NK-92 (cell line): ENCODE measurements around the gene GHR.
"Not testable (repeated sequence)": the region's sequence is repeated elsewhere in the genome, so short reads cannot be mapped to it uniquely, and the experiment has no call there.

Source experiments
- DNase-seq: peaks from one replicate; lab custom pipeline; 2025; ENCODE audit not compliant: unreplicated experiment; lab: John Stamatoyannopoulos, UW

GHR gene

GRCh38 chr5:42566652-42567295 is 143.5 kb downstream of the GHR start:
- DNase-seq: no peak

DNA sequence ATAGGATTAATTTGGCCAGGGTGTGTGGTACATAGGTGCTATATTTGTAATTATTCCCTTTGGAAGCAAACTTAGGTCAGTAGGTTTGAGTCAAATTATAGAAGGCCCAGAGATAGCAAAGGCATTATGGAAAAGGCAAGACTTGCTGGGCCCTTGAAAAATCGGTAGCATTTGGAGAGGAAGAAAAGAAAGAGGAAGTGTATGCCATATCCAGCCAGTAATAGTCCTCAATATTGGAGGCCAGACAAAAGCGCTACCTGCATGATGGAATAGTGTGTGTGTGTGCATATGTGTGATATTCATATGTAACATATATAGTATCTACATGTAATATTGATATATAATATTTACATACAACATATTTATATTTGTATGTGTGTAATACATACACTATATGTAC is 146.1 kb downstream of the GHR start:
- DNase-seq: no peak

- DNase-seq: no peak
These were observed 146.8 kb downstream of the GHR start for GRCh38 chr5:42569953-42570548.

- no peak for DNase-seq
These were observed 148.0 kb downstream of the GHR start for GRCh38 chr5:42570966-42571960.

GRCh38 chr5:42572313-42572712 is 149.1 kb downstream of the GHR start:
- no peak for DNase-seq

GRCh38 chr5:42573386-42573785 is 150.1 kb downstream of the GHR start:
- no peak for DNase-seq

DNA sequence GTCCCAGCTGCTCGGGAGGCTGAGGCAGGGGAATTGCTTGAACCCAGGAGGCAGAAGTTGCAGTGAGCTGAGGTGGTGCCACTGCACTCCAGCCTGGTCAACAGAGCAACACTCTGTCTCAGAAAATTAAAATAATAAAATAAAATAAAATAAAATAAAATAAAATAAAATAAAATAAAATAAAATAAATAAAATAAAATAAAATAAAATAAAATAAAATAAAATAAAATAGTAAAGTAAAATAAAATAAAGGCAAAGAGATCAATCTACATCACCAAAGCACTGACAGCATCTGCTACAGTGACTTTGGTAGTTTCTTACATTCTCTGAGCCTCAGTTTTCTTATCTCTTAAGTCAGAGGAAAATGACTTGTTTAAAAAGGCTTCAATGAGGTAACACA is 152.7 kb downstream of the GHR start:
- not testable (repeated sequence) for DNase-seq

- not testable (repeated sequence) for DNase-seq
These were observed 155.7 kb downstream of the GHR start for GRCh38 chr5:42578901-42579300.

DNA sequence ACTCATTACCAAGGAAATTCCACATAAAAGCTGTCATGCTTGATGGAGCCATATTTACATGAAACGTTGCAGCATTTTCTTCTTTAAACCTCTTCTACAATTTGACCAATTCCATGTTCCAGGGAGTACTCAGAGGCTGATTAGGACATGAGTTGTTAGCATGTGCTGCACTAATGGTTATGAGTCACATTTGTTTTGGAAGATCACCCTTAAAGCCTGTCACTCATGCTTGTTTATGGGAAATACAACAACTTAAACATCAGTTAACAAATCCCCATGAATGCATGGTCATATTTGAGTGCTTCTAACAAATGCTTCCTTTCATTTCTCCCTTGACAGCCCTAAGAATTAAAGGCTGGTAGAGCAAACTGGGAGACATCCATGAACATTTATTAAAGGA is 156.1 kb downstream of the GHR start:
- no peak for DNase-seq

- no peak for DNase-seq
These were observed 158.6 kb downstream of the GHR start for GRCh38 chr5:42581845-42582244.

GRCh38 chr5:42582723-42583122 is 159.5 kb downstream of the GHR start:
- no peak for DNase-seq

DNA sequence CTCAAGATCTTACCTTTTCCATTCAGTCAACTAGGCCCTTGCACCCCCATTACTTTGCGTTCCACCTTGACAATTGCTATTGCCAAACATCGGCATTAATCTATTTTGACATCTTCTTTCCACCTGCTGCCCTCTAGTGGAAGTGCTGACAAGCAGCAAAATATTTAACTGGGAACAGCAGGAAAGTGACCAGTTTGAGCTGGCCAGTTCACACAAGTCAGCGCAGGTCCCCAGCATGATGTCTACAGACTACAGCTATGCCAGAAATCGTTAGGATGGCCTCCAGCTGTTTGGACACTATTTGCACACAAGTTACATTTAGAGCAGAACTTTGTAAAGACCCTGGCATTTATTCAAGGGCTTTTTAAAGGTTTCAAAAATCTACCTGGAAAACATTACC is 160.1 kb downstream of the GHR start:
- no peak for DNase-seq

DNA sequence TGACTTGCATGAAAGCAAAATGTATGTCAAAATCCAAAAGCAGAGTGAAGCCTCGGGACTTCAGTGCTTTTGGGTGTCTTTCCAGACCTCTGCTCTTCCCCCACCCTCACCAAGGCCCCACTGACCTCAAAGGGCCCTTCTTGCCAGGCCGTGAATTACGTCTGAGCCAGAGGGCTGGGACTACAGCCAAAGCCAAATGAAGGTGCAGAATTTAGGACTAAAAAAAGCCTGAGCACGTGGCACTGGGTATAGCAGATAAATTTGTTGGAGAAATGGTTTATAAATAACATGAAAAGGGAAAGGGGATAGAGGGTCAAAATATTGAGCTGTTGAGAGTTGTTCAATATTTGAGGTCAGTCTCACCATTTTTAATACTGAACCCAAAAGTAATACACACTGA is 163.4 kb downstream of the GHR start:
- DNase-seq: no peak

DNA sequence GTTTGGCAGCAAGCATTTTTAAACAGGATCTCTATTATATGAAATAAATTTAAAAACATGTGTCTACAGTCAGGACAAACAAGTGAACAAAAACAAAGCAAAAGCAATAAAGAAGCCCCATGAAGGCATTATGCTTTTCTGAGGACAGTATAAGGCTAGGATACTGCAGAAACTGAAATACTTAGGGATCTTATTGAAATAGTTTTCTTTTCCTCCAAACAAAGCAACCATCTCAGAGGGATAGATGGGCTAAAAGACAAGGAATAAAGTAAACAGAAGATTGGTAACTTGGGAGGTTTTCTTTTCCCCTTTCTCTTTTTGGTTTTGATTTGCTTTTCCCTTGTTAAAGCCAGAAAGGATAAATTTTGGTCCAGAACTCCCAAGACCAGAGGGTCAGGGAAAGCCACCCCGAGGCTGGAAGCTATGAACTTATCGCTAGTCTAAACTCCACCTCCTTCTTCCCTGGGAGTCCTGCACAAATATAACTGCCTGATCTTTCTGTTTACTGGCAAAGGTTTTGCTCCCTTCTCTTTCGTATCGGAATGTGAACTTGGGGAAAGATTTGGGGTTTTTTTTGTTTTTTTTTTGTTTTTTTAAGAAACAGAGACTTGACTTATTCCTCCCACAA is 164.0 kb downstream of the GHR start:
- no peak for DNase-seq

DNA sequence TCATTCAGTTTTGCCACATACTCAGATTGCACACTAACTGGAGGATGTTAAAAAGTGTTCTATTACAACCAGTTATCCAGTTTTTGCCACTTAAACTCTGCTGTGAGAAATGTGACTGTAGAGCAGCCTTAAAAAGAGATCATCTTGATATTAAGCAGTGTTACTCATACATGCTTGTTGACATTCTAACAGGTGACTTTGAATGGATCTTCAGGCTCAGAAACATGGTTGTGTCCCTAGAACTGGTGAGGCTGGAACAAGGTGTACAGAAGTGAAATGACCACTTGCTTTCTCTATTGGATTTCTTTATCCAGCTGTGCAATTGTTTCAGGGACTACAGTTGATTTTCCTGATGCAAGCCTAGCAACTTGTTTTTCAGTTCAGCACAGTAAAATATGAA is 167.3 kb downstream of the GHR start:
- no peak for DNase-seq

GRCh38 chr5:42591015-42591414 is 167.8 kb downstream of the GHR start:
- no peak for DNase-seq

DNA sequence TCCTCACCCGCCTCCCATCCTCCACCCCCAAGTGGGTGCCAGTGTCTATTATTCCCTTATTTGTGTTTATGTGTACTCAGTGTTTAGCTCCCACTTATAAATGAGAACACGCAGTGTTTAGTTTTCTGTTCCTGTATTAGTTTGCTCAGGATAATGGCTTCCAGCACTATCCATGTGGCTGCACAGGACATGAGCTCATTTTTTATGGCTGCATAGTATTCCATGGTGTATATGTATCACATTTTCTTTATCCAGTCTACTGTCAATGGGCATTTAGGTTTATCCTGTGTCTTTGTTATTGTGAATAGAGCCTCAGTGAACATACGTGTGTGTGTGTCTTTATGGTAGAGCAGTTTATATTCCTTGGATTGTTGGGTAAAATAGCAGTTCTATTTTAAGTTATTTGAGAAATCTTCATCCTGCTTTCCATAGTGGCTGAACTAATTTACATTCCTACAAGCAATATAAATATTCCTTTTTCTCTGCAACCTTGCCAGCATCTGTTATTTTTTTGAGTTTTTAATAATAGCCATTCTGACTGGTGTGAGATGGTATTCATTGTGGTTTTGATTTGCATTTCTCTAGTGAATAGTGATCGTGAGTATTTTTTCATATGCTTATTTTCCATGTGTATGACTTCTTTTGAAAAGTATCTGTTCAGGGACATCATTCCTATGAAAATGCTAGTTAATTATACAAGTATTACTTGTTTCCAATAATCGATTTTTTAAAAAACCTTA is 169.3 kb downstream of the GHR start:
- DNase-seq: no peak

DNA sequence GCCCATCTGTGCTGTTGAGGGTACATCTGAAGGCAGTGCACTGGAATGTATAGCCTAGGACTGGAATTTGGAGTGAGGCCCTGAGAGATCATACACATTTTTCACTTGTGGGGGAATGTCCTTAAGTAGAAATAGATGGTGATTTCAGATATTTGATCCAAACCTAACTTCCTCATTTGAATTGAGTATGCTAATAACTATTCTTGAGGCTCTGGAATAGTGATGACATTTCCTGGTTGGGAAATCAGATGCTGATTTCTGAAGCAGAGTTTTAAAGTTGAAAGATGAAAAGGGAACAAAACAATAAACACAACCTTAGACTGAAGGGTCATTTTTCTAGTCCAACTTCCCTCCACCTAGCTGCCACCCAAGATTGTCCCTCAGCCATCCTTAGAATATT is 170.4 kb downstream of the GHR start:
- DNase-seq: no peak

DNA sequence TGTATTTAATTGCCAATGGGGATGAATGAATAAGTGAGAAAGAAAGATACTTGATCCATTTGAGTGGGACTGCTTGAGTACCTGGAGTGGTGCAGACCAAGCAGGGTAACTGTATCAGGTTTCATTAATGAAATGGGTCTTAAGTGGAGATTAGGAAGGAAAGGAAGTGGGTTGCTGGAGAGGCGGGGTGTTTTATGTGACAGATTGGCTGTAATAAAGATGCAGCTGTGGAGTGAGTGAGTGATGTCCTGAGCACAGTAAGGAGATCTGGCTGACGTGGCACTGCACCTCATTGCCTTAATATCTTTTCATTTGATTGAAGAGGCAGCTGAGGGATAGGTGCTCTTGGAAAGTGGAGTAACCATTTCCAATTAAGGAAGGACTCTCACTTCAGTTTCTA is 172.4 kb downstream of the GHR start:
- DNase-seq: no peak

DNA sequence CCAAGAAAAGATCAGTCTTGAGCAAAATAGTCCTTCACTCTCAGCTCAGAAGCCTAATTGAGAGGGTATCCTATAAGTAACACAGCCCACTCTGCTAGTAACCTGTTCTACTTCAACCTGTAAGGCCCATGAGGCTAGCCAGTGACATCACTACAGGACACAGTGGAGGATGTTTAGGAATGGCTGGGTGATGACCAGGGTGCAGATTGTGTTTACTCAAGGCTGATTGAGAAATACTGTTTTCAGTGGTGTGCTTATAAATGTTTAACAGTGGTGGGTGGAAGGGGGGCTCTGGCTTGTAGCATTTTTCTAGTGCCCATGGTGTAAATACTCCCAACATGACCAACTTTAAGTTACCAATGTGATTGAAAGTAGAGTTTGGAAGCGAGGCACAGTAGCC is 173.6 kb downstream of the GHR start:
- DNase-seq: no peak
